ENCODE measurements around the gene KRTAP5-9.
"Not testable (repeated sequence)": the region's sequence is repeated elsewhere in the genome, so short reads cannot be mapped to it uniquely, and the experiment has no call there.

Gene KRTAP5-9

GRCh38 chr11:71582969-71583368 is 34.7 kb downstream of the KRTAP5-9 start:
- not testable (repeated sequence) for DNase-seq (ENCODE audit: low read depth, low spot score)

DNA sequence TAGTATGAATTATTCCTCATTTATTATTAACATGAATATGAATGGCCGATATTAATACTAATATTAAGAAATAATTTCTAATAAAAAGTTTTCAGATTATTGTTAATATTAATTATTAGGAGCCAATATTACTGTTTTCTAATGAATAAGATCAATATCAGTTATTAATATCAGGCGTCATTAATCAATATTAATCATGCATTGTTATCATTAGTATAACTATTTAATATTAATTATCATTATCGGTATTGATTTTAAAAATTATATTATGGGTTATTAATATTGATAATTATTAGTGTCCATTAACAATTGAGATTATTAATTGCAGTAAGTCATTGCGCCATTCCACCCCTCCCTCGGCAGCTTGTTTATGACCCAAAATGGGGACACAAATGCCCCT is 37.5 kb downstream of the KRTAP5-9 start:
- DNase-seq (ENCODE audit: low read depth, low spot score) = not testable (repeated sequence)

- not testable (repeated sequence) for DNase-seq (ENCODE audit: low read depth, low spot score)
These were observed 40.1 kb downstream of the KRTAP5-9 start for GRCh38 chr11:71588314-71588713.

GRCh38 chr11:71588822-71589545 is 40.8 kb downstream of the KRTAP5-9 start:
- not testable (repeated sequence) for DNase-seq (ENCODE audit: low read depth, low spot score)

DNA sequence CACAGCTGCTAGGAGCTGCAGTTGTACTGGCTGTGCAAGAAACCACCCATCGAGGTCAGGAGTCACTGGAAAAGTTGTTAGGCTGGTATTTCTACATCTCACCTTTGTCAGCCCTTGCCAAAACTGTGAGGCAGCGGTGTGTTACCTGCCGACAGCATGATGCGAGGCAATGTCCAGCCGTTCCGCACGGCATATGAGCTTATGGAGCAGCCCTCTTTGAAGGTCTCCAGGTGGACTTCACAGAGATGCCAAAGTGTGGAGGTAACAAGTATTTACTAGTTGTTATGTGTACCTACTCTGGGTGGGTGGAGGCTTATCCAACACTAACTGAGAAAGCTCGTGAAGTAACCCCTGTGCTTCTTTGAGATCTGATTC is 41.3 kb downstream of the KRTAP5-9 start:
- not testable (repeated sequence) for DNase-seq (ENCODE audit: low read depth, low spot score)
